MM.1S (cell line): ENCODE data around the gene CLEC6A.

Source experiments
- DNase-seq: peaks from one replicate; pipeline ENCODE4 v3.0.0-alpha.2; 2015
- H2AFZ ChIP-seq: fragments of 300-600 bp; sonication (generic); 2 replicates; pipeline ENCODE4 v1.6.0; 2016; ENCODE audit warnings: antibody characterized with exemption, low read length
- H3F3A ChIP-seq: fragments of 300-600 bp; sonication (generic); 2 replicates; pipeline ENCODE4 v1.6.1; 2016; ENCODE audit warnings: mild to moderate bottlenecking, antibody characterized with exemption, low read length, moderate library complexity, mixed read lengths; ENCODE audit not compliant: insufficient read depth
- H3K27ac ChIP-seq: fragments of 300-600 bp; sonication (generic); 2 replicates; pipeline ENCODE4 v1.5.1; 2016; ENCODE audit warnings: mild to moderate bottlenecking, low read length
- H3K27me3 ChIP-seq: fragments of 300-600 bp; sonication (generic); replicated peaks from 2 replicates; pipeline ENCODE4 v1.6.0; 2016; ENCODE audit warnings: low read length; ENCODE audit not compliant: insufficient read depth
- H3K36me3 ChIP-seq: fragments of 300-600 bp; sonication (generic); replicated peaks from 2 replicates; pipeline ENCODE4 v1.6.1; 2016; ENCODE audit warnings: mild to moderate bottlenecking, low read length, mixed read lengths; ENCODE audit not compliant: insufficient read depth
- H3K4me1 ChIP-seq: fragments of 300-600 bp; sonication (generic); 2 replicates; pipeline ENCODE4 v1.6.1; 2016; ENCODE audit warnings: low read length, mixed read lengths
- H3K4me2 ChIP-seq: fragments of 300-600 bp; sonication (generic); 2 replicates; pipeline ENCODE4 v1.6.0; 2016; ENCODE audit warnings: low read depth, low read length
- H3K4me3 ChIP-seq: fragments of 300-600 bp; sonication (generic); 2 replicates; pipeline ENCODE4 v1.5.1; 2016; ENCODE audit warnings: low read length, mixed read lengths
- H3K79me2 ChIP-seq: fragments of 300-600 bp; sonication (generic); 2 replicates; pipeline ENCODE4 v1.6.1; 2016; ENCODE audit warnings: mixed run types, low read length, mixed read lengths
- H3K9ac ChIP-seq: fragments of 300-600 bp; sonication (generic); 2 replicates; pipeline ENCODE4 v1.6.1; 2016; ENCODE audit warnings: low read length, mixed read lengths
- H3K9me2 ChIP-seq: fragments of 300-600 bp; sonication (generic); replicated peaks from 2 replicates; pipeline ENCODE4 v1.6.1; 2016; ENCODE audit warnings: mild to moderate bottlenecking, low read length, mixed read lengths; ENCODE audit not compliant: insufficient read depth
- H3K9me3 ChIP-seq: fragments of 300-600 bp; sonication (generic); replicated peaks from 2 replicates; pipeline ENCODE4 v1.6.1; 2016; ENCODE audit warnings: mild to moderate bottlenecking, low read length, mixed read lengths; ENCODE audit not compliant: insufficient read depth
- H4K20me1 ChIP-seq: fragments of 300-600 bp; sonication (generic); 2 replicates; pipeline ENCODE4 v1.6.1; 2016; ENCODE audit warnings: mild to moderate bottlenecking, low read length, moderate library complexity, mixed read lengths; ENCODE audit not compliant: insufficient read depth
- CTCF ChIP-seq: fragments of 300-600 bp; sonication (generic); IDR thresholded peaks from 2 replicates; pipeline ENCODE4 v1.5.1; 2016; ENCODE audit warnings: antibody characterized with exemption, low read length, mixed read lengths
- EZH2 ChIP-seq: fragments of 300-600 bp; sonication (generic); optimal IDR thresholded peaks from 2 replicates; pipeline ENCODE3; 2017; ENCODE audit warnings: low read depth, mild to moderate bottlenecking, antibody characterized with exemption, low read length, mixed read lengths
- EZH2phosphoT487 ChIP-seq: fragments of 300-600 bp; sonication (generic); IDR thresholded peaks from 2 replicates; pipeline ENCODE4 v1.6.1; 2018; ENCODE audit warnings: antibody characterized with exemption, low read length

The CLEC6A gene

DNA sequence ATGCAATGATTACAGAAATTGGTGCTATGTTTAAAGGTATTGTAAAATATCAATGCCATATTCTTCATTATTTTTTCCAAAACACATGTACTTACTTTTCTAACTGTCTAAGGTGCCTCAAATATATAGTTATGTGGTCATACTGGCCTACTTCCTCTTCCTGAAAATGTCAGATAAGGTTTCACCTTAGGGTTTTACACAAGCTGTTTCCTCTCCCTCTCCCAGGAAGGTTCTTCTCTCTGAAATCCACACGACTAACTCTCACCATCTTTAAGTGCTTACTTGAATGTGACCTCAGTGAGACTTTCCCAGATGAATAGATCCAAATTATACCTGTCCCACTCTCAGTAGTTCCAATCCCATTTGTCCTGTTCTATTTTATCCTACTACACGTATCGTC, 46.0 kb downstream of the CLEC6A start:
- TF ChIP-seq EZH2phosphoT487: no peak
- Histone ChIP-seq H3K27ac (no peak overlapping the region), H3K4me2 (no peak overlapping the region), H3F3A (no peaks in the 10 kb centered on the region), H3K9me3 (no peaks in the 10 kb centered on the region), H3K36me3 (no peaks in the 10 kb centered on the region), H3K9me2 (no peaks in the 10 kb centered on the region), H3K79me2 (no peaks in the 10 kb centered on the region), H3K4me1 (0 out of 2 replicates have a peak, but pooled peaks cover 6% of the 10 kb centered on the region), H3K27me3 (no peaks in the 10 kb centered on the region), H3K4me3 (no peak overlapping the region), H3K9ac (no peak overlapping the region), H4K20me1 (no peaks in the 10 kb centered on the region), H2AFZ (no peak overlapping the region)
- no peak for DNase-seq

DNA sequence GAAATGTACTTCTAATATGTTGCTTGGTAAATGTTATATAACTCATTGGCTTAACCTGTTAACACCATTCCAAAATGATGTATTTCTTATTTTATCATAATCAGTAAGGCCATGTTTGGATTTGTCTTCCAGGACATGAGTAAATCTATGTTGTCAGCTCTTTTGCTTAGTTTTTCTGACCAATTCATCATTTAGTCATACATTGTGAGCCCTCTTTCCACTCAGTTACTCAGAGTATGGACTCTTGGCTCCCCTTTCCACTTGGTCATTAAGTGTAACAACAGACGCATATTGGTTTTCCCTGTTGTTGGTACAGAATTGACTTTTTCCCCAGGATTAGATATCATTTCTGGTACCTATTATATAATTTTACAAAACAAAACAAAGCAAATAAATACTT, 48.6 kb downstream of the CLEC6A start:
- no peaks in the 10 kb centered on the region for H3K36me3 ChIP-seq
- H3K4me3 ChIP-seq: no peak overlapping the region
- H3K9me2 ChIP-seq: no peaks in the 10 kb centered on the region
- no peaks in the 10 kb centered on the region for H3K27me3 ChIP-seq
- no peak for TF ChIP-seq CTCF
- no peak for TF ChIP-seq EZH2phosphoT487
- TF ChIP-seq EZH2: no peak
- DNase-seq: no peak
- no peak overlapping the region for H2AFZ ChIP-seq
- H3K9ac ChIP-seq: no peak overlapping the region
- H3K4me1 ChIP-seq: 0 out of 2 replicates have a peak, but pooled peaks cover 6% of the 10 kb centered on the region
- no peak overlapping the region for H3K27ac ChIP-seq
- H3K4me2 ChIP-seq: no peak overlapping the region
- no peaks in the 10 kb centered on the region for H3K79me2 ChIP-seq
- no peaks in the 10 kb centered on the region for H4K20me1 ChIP-seq
- no peaks in the 10 kb centered on the region for H3K9me3 ChIP-seq
- no peaks in the 10 kb centered on the region for H3F3A ChIP-seq

DNA sequence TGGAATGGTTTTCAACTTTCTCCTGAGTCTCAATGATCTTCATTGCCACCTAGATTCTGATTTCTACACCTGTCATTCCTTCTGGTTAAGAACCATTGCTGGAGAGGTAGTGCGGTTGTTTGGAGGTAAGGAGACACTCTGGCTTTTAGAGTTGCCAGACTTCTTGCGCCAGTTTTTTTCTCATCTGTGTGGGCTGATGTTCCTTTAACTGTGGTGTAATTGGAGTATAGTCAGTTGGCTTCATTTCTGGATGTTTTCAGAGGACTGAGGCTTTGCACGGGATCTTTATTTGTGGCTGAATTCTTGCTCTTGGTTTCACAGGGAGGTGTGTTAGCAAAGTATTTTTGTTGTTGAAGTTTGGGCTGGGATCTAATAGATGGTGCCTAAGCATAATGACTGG, 51.8 kb downstream of the CLEC6A start:
- H4K20me1 ChIP-seq: no peaks in the 10 kb centered on the region
- TF ChIP-seq EZH2phosphoT487 (no peak), EZH2 (no peak), CTCF (no peak)

GRCh38 chr12:8508223-8508622, 52.5 kb downstream of the CLEC6A start:
- Histone ChIP-seq H3K4me3 (no peak overlapping the region), H4K20me1 (no peaks in the 10 kb centered on the region), H3K36me3 (no peaks in the 10 kb centered on the region), H2AFZ (no peak overlapping the region), H3K27ac (no peak overlapping the region), H3K27me3 (no peaks in the 10 kb centered on the region), H3F3A (no peaks in the 10 kb centered on the region), H3K9me2 (no peaks in the 10 kb centered on the region), H3K9me3 (no peaks in the 10 kb centered on the region), H3K4me2 (no peak overlapping the region), H3K4me1 (no peaks in the 10 kb centered on the region), H3K9ac (no peak overlapping the region), H3K79me2 (no peaks in the 10 kb centered on the region)
- no peak for TF ChIP-seq EZH2
- no peak for DNase-seq

More for the DNA sequence above, 51.8 kb downstream of the CLEC6A start:
- H3K9me2 ChIP-seq: no peaks in the 10 kb centered on the region
- H3K9me3 ChIP-seq: no peaks in the 10 kb centered on the region
- DNase-seq: no peak
- H3K9ac ChIP-seq: no peak overlapping the region
- no peaks in the 10 kb centered on the region for H3K79me2 ChIP-seq
- no peaks in the 10 kb centered on the region for H3K4me1 ChIP-seq
- H2AFZ ChIP-seq: no peak overlapping the region
- H3K36me3 ChIP-seq: no peaks in the 10 kb centered on the region
- no peaks in the 10 kb centered on the region for H3F3A ChIP-seq
- H3K27me3 ChIP-seq: no peaks in the 10 kb centered on the region
- no peak overlapping the region for H3K4me2 ChIP-seq
- H3K27ac ChIP-seq: no peak overlapping the region
- no peak overlapping the region for H3K4me3 ChIP-seq
